T47D (cell line): ENCODE data around the gene KRTAP5-8.
"Not testable (repeated sequence)": the region's sequence is repeated elsewhere in the genome, so short reads cannot be mapped to it uniquely, and the experiment has no call there.

ENCODE experiments used
- DNase-seq, 2 experiments: peaks; one replicate each; pipeline versions ENCODE4 v3.0.0 to v3.0.0-alpha.2; 2011 to 2012; ENCODE audit warnings: low read depth in 1 of 2, low spot score in 1 of 2
- JUND ChIP-seq: IDR thresholded peaks from 2 replicates; pipeline ENCODE4 v1.6.1; 2012; ENCODE audit warnings: low read depth
- in situ Hi-C: cut with HindIII; loops from 2 replicates; pipeline ENCODE4 v1.10.0; 2016; ENCODE audit warnings: low sequenced_read_pairs, low pct_unique_long_range_greater_than_20kb

Gene KRTAP5-8

GRCh38 chr11:71558996-71559395, 21.2 kb downstream of the KRTAP5-8 start:
- DNase-seq = no peak
- in situ Hi-C loops = no loop called here
- no peak for TF ChIP-seq JUND

- in situ Hi-C loops = no loop called here
These were observed 24.3 kb downstream of the KRTAP5-8 start for GRCh38 chr11:71562120-71562519.

GRCh38 chr11:71563406-71563805, 25.6 kb downstream of the KRTAP5-8 start:
- in situ Hi-C loops = no loop called here

More at GRCh38 chr11:71562120-71562519, 24.3 kb downstream of the KRTAP5-8 start:
- DNase-seq = no peak
- no peak for TF ChIP-seq JUND

GRCh38 chr11:71564430-71564829, 26.6 kb downstream of the KRTAP5-8 start:
- in situ Hi-C loops = no loop called here
- no peak for TF ChIP-seq JUND
- no peak for DNase-seq

More at GRCh38 chr11:71563406-71563805, 25.6 kb downstream of the KRTAP5-8 start:
- peak; percentile 54 to 71 for DNase-seq
- no peak for TF ChIP-seq JUND

GRCh38 chr11:71565263-71565662, 27.4 kb downstream of the KRTAP5-8 start, which contains the start of gene KRTAP5-10:
KRTAP5-10 (plus strand) TSS chr11:71565563; CDS start chr11:71565588, 25 bp downstream.
- in situ Hi-C loops = no loop called here
- no peak for DNase-seq
- TF ChIP-seq JUND = no peak

DNA sequence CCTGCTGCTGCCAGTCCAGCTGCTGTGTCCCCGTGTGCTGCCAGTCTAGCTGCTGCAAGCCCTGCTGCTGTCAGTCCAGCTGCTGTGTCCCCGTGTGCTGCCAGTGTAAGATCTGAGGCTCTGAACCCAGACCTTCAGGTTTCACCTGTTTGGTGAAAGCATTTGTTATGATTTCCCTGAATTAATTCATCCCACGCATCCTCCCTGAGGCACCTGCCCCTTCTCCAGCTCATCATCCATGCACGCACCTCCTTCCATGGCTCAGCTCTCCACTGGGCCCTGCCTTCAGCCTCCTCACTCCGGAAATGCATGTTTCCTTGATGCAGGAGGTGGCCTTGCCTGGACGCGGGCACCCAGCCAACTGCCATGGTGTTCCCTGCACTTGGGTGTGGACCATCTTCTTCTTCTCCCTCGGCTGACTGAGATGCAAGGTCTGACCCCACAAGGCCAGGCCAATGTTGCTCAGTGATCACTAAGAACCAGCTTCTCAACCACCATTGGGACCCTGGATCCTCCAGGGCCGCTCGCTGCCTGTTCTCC, 28.3 kb downstream of the KRTAP5-8 start:
- peak in 1 of 2 experiments; percentile 42 for DNase-seq
- no peak for TF ChIP-seq JUND
- in situ Hi-C loops = no loop called here

DNA sequence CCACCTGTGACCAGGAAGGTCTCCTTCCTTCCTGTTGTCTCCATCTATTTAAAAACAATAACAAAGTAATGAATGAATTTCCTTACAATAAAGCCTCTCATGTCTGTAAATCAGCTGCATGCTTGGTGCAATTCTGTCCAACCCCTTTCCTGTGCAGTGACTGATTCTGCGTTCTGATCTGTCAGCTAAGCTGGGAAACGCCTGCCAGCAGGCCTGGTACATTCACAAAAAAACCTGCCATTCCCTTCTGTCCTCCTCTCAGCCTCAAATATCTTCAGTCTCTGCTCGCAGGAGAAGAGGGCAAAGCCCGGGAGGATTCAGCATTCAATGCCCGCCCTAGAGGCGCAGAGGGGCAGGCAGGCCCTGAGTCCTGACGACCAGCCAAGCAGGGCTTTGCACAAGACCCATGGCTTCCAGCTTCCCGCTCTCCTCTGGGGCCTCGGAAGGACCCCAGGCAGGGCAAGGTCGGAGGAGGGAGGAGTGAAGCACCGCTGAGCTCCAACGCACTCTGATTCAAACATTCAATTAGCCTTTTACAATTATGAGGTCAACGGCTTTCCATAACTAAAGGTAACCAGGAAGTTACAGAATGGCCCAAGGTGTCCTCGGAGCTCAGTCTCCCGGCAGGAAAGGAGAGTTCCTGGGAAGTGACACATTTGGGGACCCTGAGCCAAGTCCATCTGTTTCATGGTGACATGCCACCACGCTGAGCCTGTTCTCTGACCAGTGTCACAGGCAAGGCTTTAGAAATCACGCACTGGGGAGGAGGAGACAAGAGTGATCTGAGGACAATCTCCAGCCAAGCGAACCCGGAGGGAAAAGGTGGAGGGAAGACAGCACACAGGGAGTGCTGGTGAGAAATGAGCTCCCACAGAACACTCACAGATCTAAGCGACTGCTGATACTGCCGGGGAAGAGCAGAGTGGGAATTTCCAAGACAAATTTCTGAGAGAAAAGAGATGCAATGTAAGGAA, 29.1 kb downstream of the KRTAP5-8 start:
- DNase-seq, in situ Hi-C loops: not testable (repeated sequence)

- in situ Hi-C loops, DNase-seq: not testable (repeated sequence)
These were observed 29.8 kb downstream of the KRTAP5-8 start for GRCh38 chr11:71567633-71568032.

DNA sequence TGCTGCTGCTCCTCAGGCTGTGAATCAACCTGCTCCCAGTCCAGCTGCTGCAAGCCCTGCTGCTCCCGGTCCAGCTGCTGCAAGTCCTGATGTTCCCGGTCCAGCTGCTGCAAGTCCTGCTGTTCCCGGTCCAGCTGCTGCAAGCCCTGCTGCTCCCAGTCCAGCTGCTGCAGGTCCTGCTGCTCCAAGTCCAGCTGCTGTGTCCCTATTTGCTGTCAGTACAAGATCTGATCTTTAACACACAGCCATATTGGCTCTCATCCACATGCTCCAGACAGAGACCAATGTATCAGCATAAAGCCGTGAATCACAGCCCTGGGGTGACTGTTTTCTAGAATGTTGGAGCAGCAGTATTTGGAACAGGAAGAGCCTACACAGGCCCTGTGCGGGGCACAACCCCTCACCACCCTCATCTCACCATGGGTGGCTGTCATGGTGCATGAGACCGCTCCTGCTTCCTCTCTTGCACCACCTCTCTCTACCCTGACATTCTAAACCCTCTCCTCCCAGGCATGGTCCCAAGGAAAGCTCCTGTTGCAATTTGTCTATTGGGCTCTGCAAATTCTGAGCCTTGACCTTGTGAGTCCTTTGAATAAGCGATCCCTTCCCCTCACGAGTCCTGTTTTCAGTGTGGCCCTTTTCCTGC, 31.0 kb downstream of the KRTAP5-8 start:
- no peak for TF ChIP-seq JUND
- in situ Hi-C loops = no loop called here

DNA sequence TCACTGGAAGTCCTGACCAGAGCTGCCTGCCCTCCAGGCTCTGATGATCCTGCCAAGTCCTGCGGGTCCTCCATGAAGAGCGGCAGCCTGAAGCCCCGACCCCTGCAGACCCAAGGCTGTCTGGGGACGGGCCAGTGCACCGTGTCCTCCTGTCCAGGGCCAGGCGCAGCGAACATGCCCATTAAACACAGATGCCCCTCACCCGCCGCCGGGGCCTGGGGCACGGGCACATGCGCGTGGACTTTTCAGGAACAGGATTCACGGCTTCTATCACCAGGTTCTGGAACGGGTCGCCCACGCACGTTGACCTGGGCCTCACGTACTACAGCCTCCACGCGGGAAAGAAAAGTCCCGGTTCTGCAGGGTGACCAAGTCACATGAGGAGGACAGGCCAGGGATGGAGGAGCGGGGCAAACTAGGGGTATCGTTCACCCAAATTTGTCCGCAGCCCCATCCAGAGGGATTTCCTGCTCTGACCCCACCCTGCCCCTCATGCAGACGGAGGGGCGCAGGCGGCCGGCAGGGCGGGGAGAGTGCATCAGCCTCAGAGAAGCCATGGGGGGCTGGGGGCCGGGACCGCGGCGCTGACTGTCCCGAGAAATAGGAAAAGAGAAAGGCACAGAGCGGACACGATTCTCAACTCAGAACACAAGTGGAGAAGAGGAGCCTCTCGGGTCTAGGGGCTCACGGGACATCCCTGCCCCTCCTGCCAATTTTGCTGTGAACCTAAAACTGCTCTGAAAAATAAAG, 33.5 kb downstream of the KRTAP5-8 start:
- in situ Hi-C loops, DNase-seq: not testable (repeated sequence)

More for the DNA sequence above, 31.0 kb downstream of the KRTAP5-8 start:
- DNase-seq = no peak

GRCh38 chr11:71572811-71573210, 35.0 kb downstream of the KRTAP5-8 start:
- in situ Hi-C loops = no loop called here
- no peak for DNase-seq
- TF ChIP-seq JUND = no peak

GRCh38 chr11:71574418-71574817, 36.6 kb downstream of the KRTAP5-8 start:
- no peak for TF ChIP-seq JUND
- no peak for DNase-seq
- in situ Hi-C loops = no loop called here
